Activated naive CD4-positive, alpha-beta T cell treated with anti-CD3 and anti-CD28 coated beads, Interleukin-2, amount 50 U/mL, for 72 hours (primary cell): ENCODE results near the gene MSMP. TPM values are rescaled to one million over a fixed set of nuclear protein-coding genes. Genes with fewer than 3 reads are reported as not detected.

ENCODE experiments used
- ATAC-seq, 2 donors: fragments of 150-1000 bp; cut with Tn5 transposase; 2 replicates each; pipeline ENCODE4 v1.10.0; 2021; ENCODE audit warnings: mild to moderate bottlenecking in 2 of 2, moderate library complexity in 2 of 2
- DNase-seq, 2 donors: peaks; one replicate each; pipeline ENCODE4 v3.0.0; 2021 to 2022; ENCODE audit warnings: low spot score in 2 of 2
- H3K27ac Mint-ChIP-seq, 2 donors: one replicate each; pipeline ENCODE4 v1.8.0; 2022; ENCODE audit warnings: mild to moderate bottlenecking in 2 of 2, mixed read lengths in 2 of 2
- H3K36me3 Mint-ChIP-seq, 2 donors: one replicate each; pipeline ENCODE4 v1.8.0; 2022; ENCODE audit warnings: mixed read lengths in 2 of 2
- H3K9me3 Mint-ChIP-seq, 2 donors: one replicate each; pipeline ENCODE4 v1.8.0; 2022; ENCODE audit warnings: mixed read lengths in 2 of 2
- total RNA-seq, 2 donors: library from RNA; stranded (reverse); gene quantifications; one replicate each; pipeline ENCODE4 v1.2.3, GENCODE V29; 2022

MSMP gene
- total RNA-seq, 2 donors from 2014 or later = 0.46 TPM; not detected in 1

DNA sequence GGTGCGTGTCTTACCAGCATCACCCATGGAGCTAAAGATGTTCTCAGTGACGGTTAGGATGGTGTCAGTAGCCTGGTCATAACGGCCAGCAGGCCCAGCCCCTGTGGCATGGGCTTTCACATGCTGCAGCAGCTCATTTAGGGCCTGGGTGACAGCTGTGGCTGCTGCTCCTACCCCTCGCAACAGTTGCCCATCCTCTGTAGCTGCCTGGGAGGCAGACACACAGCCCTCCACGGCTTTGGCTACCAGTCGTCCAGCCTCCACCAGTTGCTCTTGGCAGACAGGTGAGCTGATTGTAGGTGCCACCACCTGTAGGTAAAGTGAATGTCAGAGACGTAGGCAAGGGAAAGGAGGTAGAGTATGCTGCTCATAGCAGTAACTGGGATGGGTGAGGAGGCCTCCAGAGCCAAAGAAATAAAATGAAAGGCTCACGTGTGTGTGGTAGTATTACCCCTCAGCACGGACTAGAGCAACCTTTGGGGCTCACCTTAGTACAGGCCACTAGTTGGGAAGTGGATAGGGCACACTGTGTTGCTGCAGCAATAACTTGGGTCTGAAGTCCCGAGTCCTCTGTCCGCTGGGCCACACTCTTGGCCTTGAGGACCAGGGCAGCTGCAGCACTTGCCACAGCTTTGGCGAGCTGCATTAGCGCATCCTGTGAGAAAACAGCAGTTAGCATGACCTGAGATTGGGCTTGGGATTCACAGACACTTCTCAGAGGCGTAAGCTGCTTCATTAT lies 36.8 kb downstream of the MSMP start:
- Mint-ChIP-seq H3K9me3 (no peaks in the 10 kb centered on the region), H3K27ac (no peak overlapping the region), H3K36me3 (peaks cover 37 to 38% of the 10 kb centered on the region in 2 donors)
- ATAC-seq (no peak), DNase-seq (no peak)

DNA sequence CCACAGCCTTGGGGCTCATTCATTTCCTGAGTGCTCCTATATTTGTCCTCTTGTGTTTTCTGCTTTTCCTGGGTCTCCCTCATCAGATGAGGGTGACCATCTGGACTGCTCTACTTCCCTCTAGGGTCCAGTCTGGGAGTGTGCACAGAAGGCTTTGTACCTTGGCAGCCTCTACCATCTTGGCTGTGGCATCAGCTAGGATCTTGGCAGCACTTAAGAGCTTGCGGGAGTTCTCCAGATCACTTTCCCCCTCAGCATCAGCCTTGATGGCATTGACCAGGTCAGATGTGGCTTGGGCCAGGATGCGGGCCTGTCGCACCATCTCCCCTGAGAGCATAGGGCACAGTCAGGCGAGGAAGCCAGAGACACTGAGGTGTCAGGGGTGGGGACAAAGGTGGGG lies 37.8 kb downstream of the MSMP start:
- ATAC-seq (no peak), DNase-seq (no peak)
- Mint-ChIP-seq H3K36me3 (peaks cover 36 to 37% of the 10 kb centered on the region in 2 donors), H3K27ac (peak overlapping the region in 1 of 2 donors; percentile 67), H3K9me3 (no peaks in the 10 kb centered on the region)

DNA sequence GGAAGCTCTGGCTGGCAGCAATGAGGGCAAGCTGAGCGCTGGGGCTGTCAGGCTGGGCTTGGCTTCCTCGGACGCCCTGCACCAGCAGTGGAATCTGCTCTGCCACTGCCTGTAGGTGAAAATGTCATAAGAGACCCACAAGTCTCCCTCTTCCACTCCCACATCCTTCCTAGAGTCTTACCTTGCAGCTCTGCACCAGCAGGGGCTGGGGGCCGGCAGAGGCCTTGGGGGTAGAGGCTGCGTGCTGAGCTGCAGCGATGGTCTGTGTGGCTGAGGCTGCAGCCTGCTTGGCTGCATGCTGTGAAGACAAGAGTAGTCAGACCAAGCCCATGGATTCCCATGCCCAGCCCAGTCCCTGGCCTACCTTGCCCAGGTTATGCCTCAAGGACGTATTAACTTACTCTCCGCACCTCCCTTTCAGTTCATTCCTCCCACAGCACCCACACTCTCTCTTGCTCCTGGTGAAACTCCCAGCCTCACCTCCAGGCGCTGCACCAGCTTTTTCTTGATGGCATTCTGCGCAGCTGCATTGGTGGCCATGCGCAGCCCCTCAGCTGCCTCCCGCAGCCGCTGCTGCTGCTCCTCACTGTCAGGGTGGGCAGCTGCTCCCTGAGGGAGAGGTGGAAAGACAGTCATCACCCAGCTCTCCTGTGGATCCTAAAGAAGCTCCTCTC lies 39.4 kb downstream of the MSMP start:
- Mint-ChIP-seq H3K36me3 (peaks cover 46 to 47% of the 10 kb centered on the region in 2 donors), H3K9me3 (no peaks in the 10 kb centered on the region), H3K27ac (peak overlapping the region; percentile 13 to 66)
- ATAC-seq (no peak), DNase-seq (no peak)

DNA sequence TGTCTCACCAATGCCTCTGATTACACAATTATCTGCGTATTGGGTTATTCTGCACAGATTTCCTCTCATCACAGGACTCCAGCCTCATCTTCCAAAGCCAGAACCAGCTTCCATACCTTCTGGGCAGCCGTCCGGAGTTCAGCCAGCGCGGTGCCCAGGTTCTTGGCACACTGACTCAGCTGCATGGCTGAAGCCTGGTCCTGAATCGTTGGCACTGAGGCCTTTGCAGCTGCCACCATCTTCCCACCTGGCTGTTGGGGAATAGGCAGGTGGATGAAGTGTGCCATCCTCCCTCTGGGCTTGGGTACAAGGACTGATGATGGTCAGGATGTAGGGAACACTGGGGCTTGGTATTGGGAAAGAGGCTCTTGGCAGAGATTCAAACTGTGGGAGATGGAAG lies 40.0 kb downstream of the MSMP start:
- Mint-ChIP-seq H3K36me3 (peaks cover 40 to 47% of the 10 kb centered on the region in 2 donors), H3K9me3 (no peaks in the 10 kb centered on the region), H3K27ac (peak overlapping the region; percentile 29 to 66)
- no peak for ATAC-seq
- DNase-seq = no peak

DNA sequence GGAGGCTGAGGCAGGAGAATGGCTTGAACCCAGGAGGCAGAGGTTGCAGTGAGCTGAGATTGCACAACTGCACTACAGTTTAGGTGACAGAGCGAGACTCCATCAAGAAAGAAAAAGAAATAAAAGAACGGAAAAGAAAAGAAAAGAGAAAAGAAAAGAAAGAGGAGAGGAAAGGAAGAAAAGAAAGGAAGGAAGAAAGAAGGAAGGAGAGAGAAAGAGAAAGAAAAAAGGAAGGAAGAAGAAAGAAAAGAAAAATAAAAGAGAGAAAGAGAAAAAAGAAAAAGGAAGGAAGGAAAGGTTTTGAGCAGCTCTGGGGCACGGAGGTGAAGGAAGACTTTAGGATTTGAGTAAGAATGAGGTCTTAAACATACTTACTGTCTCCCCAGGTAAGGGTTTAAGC lies 40.5 kb downstream of the MSMP start:
- no peaks in the 10 kb centered on the region for H3K9me3 Mint-ChIP-seq
- H3K36me3 Mint-ChIP-seq = peaks cover 37 to 51% of the 10 kb centered on the region in 2 donors
- DNase-seq (no peak), ATAC-seq (no peak)
- H3K27ac Mint-ChIP-seq = peak overlapping the region; percentile 66 to 83

DNA sequence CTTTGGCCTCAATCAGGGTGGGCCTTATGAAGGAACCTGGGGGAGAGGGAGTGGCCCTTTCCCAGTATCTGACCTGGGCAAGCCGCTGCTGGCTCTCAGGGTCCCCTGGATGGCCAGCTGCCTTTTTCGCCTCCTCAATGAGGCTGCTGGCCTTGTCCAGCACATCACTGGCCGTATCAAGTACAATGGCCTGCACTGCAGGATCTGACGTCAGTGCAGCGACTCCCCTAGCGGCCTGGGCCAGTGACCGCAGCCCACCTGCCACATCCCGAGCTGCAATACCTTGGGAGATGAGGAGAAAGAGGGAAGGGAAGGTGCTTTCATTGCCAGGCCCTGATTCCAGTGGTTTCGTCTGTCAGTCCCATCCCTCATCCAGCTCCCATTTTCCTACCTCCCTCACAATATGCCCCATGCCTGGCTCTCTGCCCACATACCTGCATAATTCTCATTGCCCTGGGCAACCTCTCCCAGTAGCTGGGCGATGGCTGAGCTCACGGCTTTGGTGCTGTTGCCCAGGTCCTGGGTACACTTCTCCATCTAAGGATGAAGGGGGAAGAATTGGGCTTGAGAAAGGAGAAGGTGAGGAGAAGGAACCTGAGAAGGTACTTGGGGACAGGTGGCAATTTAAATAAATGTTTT lies 41.2 kb downstream of the MSMP start:
- Mint-ChIP-seq H3K27ac (peak overlapping the region; percentile 66 to 83), H3K9me3 (no peaks in the 10 kb centered on the region), H3K36me3 (peaks cover 34 to 54% of the 10 kb centered on the region in 2 donors)
- DNase-seq (no peak), ATAC-seq (no peak)

DNA sequence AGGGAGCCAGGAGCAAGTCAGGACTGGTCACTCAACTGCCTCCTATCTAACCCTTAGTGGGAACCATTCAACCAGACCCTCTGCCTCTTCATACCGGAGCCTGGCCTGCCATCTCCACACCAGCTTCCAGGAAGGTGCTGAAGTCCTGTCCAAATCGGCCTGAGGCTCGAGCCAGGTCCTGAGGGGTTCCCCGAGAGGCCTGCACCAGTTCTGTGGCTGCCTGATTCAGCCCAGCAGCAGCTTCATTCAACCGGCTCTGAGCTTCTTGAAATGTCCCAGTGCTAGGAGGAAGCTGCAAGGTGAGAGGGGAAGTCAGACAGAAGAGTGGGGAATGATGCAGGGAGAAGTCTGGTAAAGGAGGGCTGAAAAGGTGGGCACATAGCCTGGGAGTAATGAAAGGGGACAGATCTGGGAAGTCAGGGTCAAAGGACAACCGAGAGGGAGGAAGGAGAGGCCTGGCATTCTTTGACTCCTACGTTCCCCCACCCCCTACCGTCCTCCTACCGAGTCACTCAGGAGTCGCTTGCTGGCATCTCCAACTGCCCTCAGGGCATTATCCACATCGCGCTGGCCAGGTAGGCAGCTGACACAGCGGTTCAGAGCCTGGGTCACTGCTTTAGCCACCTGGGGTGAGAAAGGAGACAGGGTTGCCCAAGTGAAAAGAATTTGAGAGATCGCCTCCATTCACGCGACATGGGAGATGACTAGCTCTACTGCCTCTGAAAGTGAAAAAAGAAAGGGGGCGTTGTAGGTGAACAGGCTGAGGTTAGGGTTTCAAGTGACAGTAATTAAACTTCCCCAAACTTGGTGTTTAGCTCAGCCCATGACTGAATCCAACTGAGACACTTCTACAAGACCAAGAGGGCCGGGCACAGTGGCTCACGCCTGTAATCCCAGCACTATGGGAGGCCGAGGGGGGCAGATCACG lies 42.3 kb downstream of the MSMP start:
- no peaks in the 10 kb centered on the region for H3K9me3 Mint-ChIP-seq
- peak overlapping the region; percentile 58 to 89 for H3K27ac Mint-ChIP-seq
- ATAC-seq = peak; percentile 37 to 48
- no peak for DNase-seq
- peaks cover 39 to 60% of the 10 kb centered on the region in 2 donors for H3K36me3 Mint-ChIP-seq

DNA sequence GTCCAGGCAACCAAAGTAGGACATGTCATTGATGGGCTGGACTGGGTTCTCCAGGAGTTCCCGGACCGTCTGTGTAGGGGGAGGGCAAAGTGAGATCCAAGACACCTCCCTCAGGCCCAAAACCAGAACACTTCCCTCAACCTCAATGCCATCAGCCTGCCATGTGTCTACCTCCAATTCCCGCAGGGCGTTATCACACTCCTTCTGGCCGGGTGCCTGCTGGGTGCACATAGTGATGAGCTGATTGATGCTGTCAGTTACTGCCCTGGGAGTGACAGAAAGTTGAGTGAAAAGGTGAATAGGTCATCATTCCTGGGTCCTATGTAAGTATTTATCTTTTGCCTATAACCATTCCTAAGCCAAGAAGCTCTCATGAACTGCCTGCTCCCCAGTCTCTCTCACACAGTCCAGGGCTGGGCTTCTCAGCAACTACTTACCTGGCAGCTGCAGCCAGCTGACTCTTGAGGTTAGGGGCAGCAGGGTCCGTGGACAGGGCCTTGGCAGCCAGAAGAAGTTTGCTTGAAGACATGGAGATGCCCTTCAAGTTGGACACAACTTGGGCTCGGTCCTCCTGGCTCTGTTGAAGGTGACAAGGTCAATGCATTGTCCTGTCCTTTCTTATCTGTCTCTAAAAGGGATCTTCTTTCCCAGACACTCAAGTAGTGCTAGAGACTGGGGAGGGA lies 43.1 kb downstream of the MSMP start:
- no peak for ATAC-seq
- Mint-ChIP-seq H3K36me3 (peaks cover 39 to 56% of the 10 kb centered on the region in 2 donors), H3K9me3 (no peaks in the 10 kb centered on the region), H3K27ac (peak overlapping the region in 1 of 2 donors; percentile 58)
- no peak for DNase-seq

DNA sequence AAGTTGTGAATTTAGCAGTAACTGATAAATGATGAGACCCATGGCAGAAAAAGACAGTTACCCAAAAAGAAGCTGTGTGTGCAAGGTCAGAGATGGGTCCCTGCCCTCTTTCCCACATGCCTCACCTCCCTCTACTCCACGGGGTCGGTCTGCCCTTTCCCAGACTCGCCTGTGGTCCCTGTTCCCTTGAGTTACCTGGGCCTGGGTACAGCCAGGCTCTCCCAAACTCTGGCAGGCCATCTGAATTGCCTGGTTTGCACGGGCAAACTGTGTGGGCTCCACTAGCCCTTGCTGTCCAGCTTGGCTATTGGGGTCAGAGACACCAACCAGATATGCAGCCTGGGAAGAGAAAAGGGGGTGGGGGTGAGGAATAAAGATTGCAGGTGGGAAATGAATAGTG lies 45.9 kb downstream of the MSMP start:
- no peak for ATAC-seq
- Mint-ChIP-seq H3K9me3 (no peaks in the 10 kb centered on the region), H3K27ac (peak overlapping the region in 1 of 2 donors; percentile 65), H3K36me3 (peaks cover 35 to 42% of the 10 kb centered on the region in 2 donors)
- no peak for DNase-seq

DNA sequence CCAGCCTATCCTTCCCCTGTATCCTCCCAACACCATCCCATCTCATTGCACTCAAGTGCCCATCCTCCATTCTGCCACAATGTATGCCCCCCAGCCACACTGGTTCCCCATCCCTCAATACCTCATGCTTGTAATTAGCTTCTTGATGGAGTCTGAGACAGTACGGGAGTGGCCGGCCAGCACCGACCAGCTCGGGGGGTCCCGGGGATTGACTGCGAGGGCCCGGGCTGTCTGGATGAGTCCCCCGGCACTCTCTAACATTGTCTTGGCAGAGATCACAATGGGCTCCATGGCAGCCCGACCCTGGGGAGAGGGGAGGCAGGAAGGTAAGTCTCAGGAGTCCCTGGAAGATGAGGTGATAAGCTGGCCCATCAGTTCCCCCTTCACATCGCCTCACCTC lies 47.1 kb downstream of the MSMP start:
- Mint-ChIP-seq H3K9me3 (no peaks in the 10 kb centered on the region), H3K27ac (peak overlapping the region; percentile 11 to 23), H3K36me3 (peaks cover 34 to 42% of the 10 kb centered on the region in 2 donors)
- DNase-seq = no peak
- no peak for ATAC-seq

DNA sequence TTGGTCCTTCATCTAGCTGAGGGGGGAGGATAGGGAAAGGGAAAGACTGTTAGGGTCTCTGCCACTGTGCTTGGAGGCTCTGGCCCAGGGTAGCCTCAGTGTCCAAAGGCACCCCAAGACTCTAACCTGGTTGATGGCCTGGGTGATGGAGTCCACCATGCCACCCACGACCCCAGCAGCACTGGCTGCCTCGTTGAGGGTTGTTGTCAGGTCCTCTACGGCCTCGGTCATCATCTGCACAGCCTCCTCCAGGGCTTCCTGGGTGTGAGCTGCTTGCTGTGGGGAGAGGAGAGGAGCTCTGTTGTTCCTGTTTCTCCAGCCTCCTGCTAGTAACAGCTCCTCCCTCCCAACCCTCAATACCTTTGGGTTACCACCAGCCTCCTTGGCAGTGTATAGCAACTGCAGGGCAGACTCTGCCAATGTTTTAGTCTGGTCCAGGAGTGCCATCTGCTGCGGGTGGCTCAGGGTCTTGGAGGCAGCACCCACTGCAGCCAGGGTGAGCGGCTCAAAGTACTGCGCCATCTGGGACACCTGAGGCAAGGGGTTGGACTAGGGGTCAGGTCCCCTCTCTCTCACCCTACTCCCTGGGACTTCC lies 48.1 kb downstream of the MSMP start:
- no peak overlapping the region for H3K27ac Mint-ChIP-seq
- H3K9me3 Mint-ChIP-seq = no peaks in the 10 kb centered on the region
- peaks cover 24 to 34% of the 10 kb centered on the region in 2 donors for H3K36me3 Mint-ChIP-seq
- no peak for ATAC-seq
- DNase-seq = no peak

DNA sequence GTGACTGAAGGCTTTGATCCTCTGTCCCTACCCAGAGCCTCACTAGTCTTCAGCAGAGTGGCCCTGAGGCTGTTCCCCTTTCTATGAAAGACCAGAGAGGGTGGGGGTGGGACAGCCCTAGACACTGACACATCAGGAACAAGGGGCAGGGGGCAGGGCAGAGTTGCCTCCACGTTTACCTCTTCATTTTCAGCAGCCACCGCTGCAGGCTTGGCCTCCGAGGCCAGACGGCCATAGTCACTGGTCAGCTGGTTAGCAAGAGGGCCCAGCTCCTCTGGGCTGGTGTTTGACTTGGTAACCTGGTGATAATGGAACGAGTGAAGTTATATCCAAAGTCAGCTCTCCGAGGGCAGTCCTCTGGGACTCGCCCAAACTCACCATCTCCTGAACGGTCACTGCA lies 48.7 kb downstream of the MSMP start:
- DNase-seq (no peak), ATAC-seq (no peak)
- no peak overlapping the region for H3K27ac Mint-ChIP-seq
- no peaks in the 10 kb centered on the region for H3K9me3 Mint-ChIP-seq
- peaks cover 19 to 28% of the 10 kb centered on the region in 2 donors for H3K36me3 Mint-ChIP-seq

DNA sequence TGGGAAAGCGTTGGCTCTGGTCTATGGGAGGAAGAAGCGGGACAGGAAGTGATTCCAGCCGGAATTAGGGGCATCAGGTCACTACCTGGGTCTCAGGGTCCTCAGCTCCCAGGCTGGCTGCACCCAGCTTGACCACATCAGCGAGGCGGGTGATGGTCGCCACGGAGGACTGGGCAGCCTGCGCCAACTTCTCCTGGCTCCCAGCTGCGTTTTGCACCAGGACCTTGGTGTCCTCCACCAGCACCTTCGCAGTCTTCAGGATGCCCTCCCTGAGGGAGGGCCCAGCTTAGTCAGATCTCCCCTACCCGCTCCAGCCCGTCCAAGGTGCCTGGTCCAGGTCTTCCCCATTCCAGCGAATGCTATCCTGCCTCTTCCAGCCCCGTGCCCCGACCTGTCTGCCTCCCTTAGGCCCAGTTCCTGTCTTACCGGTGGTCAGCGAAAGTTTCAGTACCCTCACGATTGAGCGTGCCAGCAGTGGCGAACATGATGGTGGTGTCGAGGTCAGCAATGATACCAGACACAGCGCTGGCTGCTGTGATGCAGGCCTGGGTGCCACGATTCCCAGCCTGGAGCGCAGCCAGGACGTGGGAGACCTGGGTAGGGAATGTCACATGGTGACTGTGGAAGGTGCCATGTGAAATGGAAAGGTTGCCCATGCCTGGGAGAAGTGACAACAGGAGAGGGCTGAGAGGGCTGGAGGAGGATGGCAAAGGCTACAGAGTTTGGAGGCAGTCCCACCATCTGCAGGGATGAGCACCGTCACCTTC lies 50.0 kb downstream of the MSMP start:
- no peak for DNase-seq
- Mint-ChIP-seq H3K27ac (peak overlapping the region in 1 of 2 donors; percentile 52), H3K36me3 (peaks cover 17 to 26% of the 10 kb centered on the region in 2 donors), H3K9me3 (no peaks in the 10 kb centered on the region)
- ATAC-seq = no peak
